Neural progenitor cell (in vitro differentiated cells): Measurements from ENCODE around the gene PIK3CG. TPM values are rescaled to one million over a fixed set of nuclear protein-coding genes. Genes with fewer than 3 reads are reported as not detected.

Experiments used
- DNase-seq: peaks from one replicate; pipeline ENCODE4 v3.0.0-alpha.2; 2016; ENCODE audit warnings: low spot score
- H2AFZ ChIP-seq: fragments of 200-600 bp; sonication (generic); replicated peaks from 2 replicates; pipeline ENCODE4 v1.6.1; 2016; ENCODE audit warnings: antibody characterized with exemption
- H3F3A ChIP-seq: fragments of 200-600 bp; sonication (generic); 2 replicates; pipeline ENCODE4 v1.6.1; 2016; ENCODE audit warnings: antibody characterized with exemption, low read depth
- H3K27ac ChIP-seq: fragments of 200-600 bp; sonication (generic); 2 replicates; pipeline ENCODE4 v1.5.1; 2016; ENCODE audit warnings: mild to moderate bottlenecking
- H3K27me3 ChIP-seq: fragments of 200-600 bp; sonication (generic); 2 replicates; pipeline ENCODE4 v1.6.1; 2016; ENCODE audit warnings: mild to moderate bottlenecking, moderate library complexity
- H3K36me3 ChIP-seq: fragments of 200-600 bp; sonication (generic); 2 replicates; pipeline ENCODE4 v1.5.1; 2016
- H3K4me1 ChIP-seq: fragments of 200-600 bp; sonication (generic); 2 replicates; pipeline ENCODE4 v1.6.1; 2016; ENCODE audit warnings: mixed run types
- H3K4me2 ChIP-seq: fragments of 200-600 bp; sonication (generic); 2 replicates; pipeline ENCODE4 v1.6.1; 2016
- H3K4me3 ChIP-seq: fragments of 200-600 bp; sonication (generic); 2 replicates; pipeline ENCODE4 v1.5.1; 2016
- H3K79me2 ChIP-seq: fragments of 200-600 bp; sonication (generic); 2 replicates; pipeline ENCODE4 v1.6.1; 2016; ENCODE audit warnings: low read depth
- H3K9ac ChIP-seq: fragments of 200-600 bp; sonication (generic); 2 replicates; pipeline ENCODE4 v1.6.1; 2016
- H3K9me3 ChIP-seq: fragments of 200-600 bp; sonication (generic); 2 replicates; pipeline ENCODE4 v1.5.1; 2016; ENCODE audit warnings: low read depth
- H4K20me1 ChIP-seq: fragments of 200-600 bp; sonication (generic); 2 replicates; pipeline ENCODE4 v1.6.1; 2016; ENCODE audit warnings: low read depth
- H3K27ac Mint-ChIP-seq: 3 replicates; pipeline ENCODE4 v1.8.0; 2021; ENCODE audit warnings: mixed read lengths
- H3K27me3 Mint-ChIP-seq: 2 replicates; pipeline ENCODE4 v1.8.0; 2022; ENCODE audit warnings: low read depth, mild to moderate bottlenecking, inconsistent platforms, moderate library complexity, mixed read lengths; ENCODE audit not compliant: insufficient read depth
- H3K36me3 Mint-ChIP-seq: 3 replicates; pipeline ENCODE4 v1.8.0; 2021; ENCODE audit warnings: mixed read lengths
- H3K4me1 Mint-ChIP-seq: 3 replicates; pipeline ENCODE4 v1.8.0; 2021; ENCODE audit warnings: mixed read lengths
- H3K4me3 Mint-ChIP-seq: 3 replicates; pipeline ENCODE4 v1.8.0; 2021; ENCODE audit warnings: mild to moderate bottlenecking, moderate library complexity, mixed read lengths
- H3K9me3 Mint-ChIP-seq: 3 replicates; pipeline ENCODE4 v1.8.0; 2020; ENCODE audit warnings: mixed read lengths
- EZH2 ChIP-seq: fragments of 200-600 bp; sonication (generic); IDR thresholded peaks from 2 replicates; pipeline ENCODE4 v1.6.1; 2017; ENCODE audit warnings: antibody characterized with exemption, mild to moderate bottlenecking, moderate library complexity
- EZH2phosphoT487 ChIP-seq: fragments of 200-600 bp; sonication (generic); IDR thresholded peaks from 2 replicates; pipeline ENCODE4 v1.6.1; 2017; ENCODE audit warnings: antibody characterized with exemption
- total RNA-seq: library from RNA; depleted of rRNA; stranded (reverse); fragments of >200 nt; gene quantifications from 2 replicates; pipeline ENCODE4 v1.2.3, GENCODE V29; 2015; ENCODE audit warnings: low replicate concordance
- TF ChIP-seq, protein P1 (sequence below): fragments of 200-600 bp; sonication (generic); IDR thresholded peaks from 2 replicates; pipeline ENCODE4 v1.5.1; 2017; ENCODE audit warnings: antibody characterized with exemption, mild to moderate bottlenecking

Gene PIK3CG
- total RNA-seq, 1 donor from 2014 or later, result not detected

- Histone ChIP-seq H4K20me1 (no peaks in the 10 kb centered on the region), H3K4me2 (no peak overlapping the region), H3K79me2 (no peaks in the 10 kb centered on the region), H3K36me3 (no peaks in the 10 kb centered on the region), H2AFZ (no peak overlapping the region), H3K4me1 (no peaks in the 10 kb centered on the region), H3K27ac (no peak overlapping the region), H3F3A (no peaks in the 10 kb centered on the region), H3K27me3 (no peaks in the 10 kb centered on the region), H3K4me3 (no peak overlapping the region), H3K9me3 (no peaks in the 10 kb centered on the region), H3K9ac (no peak overlapping the region)
- no peaks in the 10 kb centered on the region for H3K27me3 Mint-ChIP-seq
- no peaks in the 10 kb centered on the region for H3K9me3 Mint-ChIP-seq
- no peak for DNase-seq
- no peak for TF ChIP-seq EZH2phosphoT487
- TF ChIP-seq, protein P1, sequence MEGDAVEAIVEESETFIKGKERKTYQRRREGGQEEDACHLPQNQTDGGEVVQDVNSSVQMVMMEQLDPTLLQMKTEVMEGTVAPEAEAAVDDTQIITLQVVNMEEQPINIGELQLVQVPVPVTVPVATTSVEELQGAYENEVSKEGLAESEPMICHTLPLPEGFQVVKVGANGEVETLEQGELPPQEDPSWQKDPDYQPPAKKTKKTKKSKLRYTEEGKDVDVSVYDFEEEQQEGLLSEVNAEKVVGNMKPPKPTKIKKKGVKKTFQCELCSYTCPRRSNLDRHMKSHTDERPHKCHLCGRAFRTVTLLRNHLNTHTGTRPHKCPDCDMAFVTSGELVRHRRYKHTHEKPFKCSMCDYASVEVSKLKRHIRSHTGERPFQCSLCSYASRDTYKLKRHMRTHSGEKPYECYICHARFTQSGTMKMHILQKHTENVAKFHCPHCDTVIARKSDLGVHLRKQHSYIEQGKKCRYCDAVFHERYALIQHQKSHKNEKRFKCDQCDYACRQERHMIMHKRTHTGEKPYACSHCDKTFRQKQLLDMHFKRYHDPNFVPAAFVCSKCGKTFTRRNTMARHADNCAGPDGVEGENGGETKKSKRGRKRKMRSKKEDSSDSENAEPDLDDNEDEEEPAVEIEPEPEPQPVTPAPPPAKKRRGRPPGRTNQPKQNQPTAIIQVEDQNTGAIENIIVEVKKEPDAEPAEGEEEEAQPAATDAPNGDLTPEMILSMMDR, result no peak
- TF ChIP-seq EZH2, result no peak
- no peak overlapping the region for H3K4me3 Mint-ChIP-seq
- H3K36me3 Mint-ChIP-seq, result no peaks in the 10 kb centered on the region
- H3K27ac Mint-ChIP-seq, result no peak overlapping the region
- H3K4me1 Mint-ChIP-seq, result no peaks in the 10 kb centered on the region
Measured at GRCh38 chr7:106819546-106819945, 45.5 kb upstream of the PIK3CG start.

DNA sequence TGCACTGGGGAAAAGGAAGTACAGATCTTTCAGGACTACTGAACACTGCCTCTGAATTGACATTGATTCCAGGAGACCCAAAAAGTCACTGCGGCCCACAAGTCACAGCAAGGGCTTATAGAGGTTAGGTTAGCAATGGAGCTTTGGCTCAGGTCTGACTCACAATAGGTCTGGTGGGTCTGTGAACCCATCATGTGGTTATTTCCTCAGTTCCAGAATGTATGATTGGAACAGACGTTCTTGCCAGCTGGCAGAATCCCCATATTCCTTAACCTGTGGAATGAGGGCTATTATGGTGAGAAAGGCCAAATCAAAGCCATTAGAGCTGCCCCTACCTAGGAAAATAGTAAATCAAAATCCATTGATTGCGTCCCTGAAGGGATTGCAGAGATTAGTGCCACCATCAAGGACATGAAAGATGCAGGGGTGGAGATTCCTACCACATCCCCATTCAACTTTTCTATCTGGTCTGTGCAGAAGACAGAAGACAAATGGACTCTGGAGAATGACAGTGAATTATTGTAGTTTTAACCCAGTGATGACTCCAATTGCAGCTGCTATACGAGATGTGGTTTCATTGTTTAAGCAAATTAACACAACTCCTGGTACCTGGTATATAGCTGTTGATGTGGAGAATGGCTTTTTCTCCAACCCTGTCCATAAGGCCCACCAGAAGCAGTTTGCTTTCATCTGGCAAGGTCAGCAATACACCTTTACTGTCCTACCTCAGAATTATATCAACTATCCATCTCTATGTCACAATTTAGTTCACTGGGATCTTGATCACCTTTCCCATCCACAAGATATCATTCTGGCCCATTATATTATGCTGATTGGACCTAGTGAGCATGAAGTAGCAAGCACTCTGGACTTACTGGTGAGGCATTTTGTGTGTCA, 44.5 kb upstream of the PIK3CG start:
- no peaks in the 10 kb centered on the region for H3K36me3 Mint-ChIP-seq
- no peaks in the 10 kb centered on the region for H3K4me1 ChIP-seq
- no peaks in the 10 kb centered on the region for H4K20me1 ChIP-seq
- no peak for DNase-seq
- no peak overlapping the region for H3K4me3 Mint-ChIP-seq
- TF ChIP-seq EZH2 (no peak), EZH2phosphoT487 (no peak)
- TF ChIP-seq, protein P1, result no peak
- H3K27me3 Mint-ChIP-seq, result no peaks in the 10 kb centered on the region
- no peaks in the 10 kb centered on the region for H3K9me3 ChIP-seq
- H3K4me2 ChIP-seq, result no peak overlapping the region
- H3F3A ChIP-seq, result no peaks in the 10 kb centered on the region
- no peaks in the 10 kb centered on the region for H3K79me2 ChIP-seq
- H2AFZ ChIP-seq, result no peak overlapping the region
- no peaks in the 10 kb centered on the region for H3K4me1 Mint-ChIP-seq
- no peak overlapping the region for H3K9ac ChIP-seq
- H3K4me3 ChIP-seq, result no peak overlapping the region
- H3K27me3 ChIP-seq, result no peaks in the 10 kb centered on the region
- no peaks in the 10 kb centered on the region for H3K9me3 Mint-ChIP-seq
- no peak overlapping the region for H3K27ac ChIP-seq
- H3K36me3 ChIP-seq, result no peaks in the 10 kb centered on the region
- no peak overlapping the region for H3K27ac Mint-ChIP-seq

- H3K27me3 Mint-ChIP-seq, result no peaks in the 10 kb centered on the region
- Histone ChIP-seq H3F3A (no peaks in the 10 kb centered on the region), H3K79me2 (no peaks in the 10 kb centered on the region), H3K27ac (no peak overlapping the region), H2AFZ (no peak overlapping the region), H3K36me3 (no peaks in the 10 kb centered on the region), H3K9ac (no peak overlapping the region), H3K9me3 (no peaks in the 10 kb centered on the region), H3K27me3 (no peaks in the 10 kb centered on the region), H3K4me2 (no peak overlapping the region), H4K20me1 (no peaks in the 10 kb centered on the region), H3K4me3 (no peak overlapping the region), H3K4me1 (no peaks in the 10 kb centered on the region)
- H3K9me3 Mint-ChIP-seq, result no peaks in the 10 kb centered on the region
- no peaks in the 10 kb centered on the region for H3K36me3 Mint-ChIP-seq
- H3K4me3 Mint-ChIP-seq, result no peak overlapping the region
- DNase-seq, result no peak
- no peaks in the 10 kb centered on the region for H3K4me1 Mint-ChIP-seq
- TF ChIP-seq, protein P1, result no peak
- TF ChIP-seq EZH2 (no peak), EZH2phosphoT487 (no peak)
- H3K27ac Mint-ChIP-seq, result no peak overlapping the region
Measured at GRCh38 chr7:106823631-106824030, 41.5 kb upstream of the PIK3CG start.
